ENCODE measurements around the gene CACNA1H. TPM values are rescaled to one million over a fixed set of nuclear protein-coding genes. Genes with fewer than 3 reads are reported as not detected.
"Not testable (repeated sequence)": the region's sequence is repeated elsewhere in the genome, so short reads cannot be mapped to it uniquely, and the experiment has no call there.

CACNA1H gene
- polyA plus RNA-seq, 10 donors: 30.7 to 52.0 (median 36.2) TPM

GRCh38 chr16:1245452-1246020 is 92.6 kb downstream of the CACNA1H start:
- DNase-seq: no peak

- DNase-seq: not testable (repeated sequence)
Measured at GRCh38 chr16:1247903-1248537, 95.1 kb downstream of the CACNA1H start.

GRCh38 chr16:1249031-1249755 is 96.3 kb downstream of the CACNA1H start:
- not testable (repeated sequence) for DNase-seq

- not testable (repeated sequence) for DNase-seq
Measured at GRCh38 chr16:1253701-1254364, 100.9 kb downstream of the CACNA1H start.

GRCh38 chr16:1254821-1255220 is 101.9 kb downstream of the CACNA1H start:
- not testable (repeated sequence) for DNase-seq

GRCh38 chr16:1255276-1256122 is 102.6 kb downstream of the CACNA1H start, which contains the start of gene TPSD1:
TSS of gene TPSD1 (plus strand) at chr16:1256069. CDS start at chr16:1256281, 212 bp downstream.
- not testable (repeated sequence) for DNase-seq

- not testable (repeated sequence) for DNase-seq
Measured at GRCh38 chr16:1256296-1256873, 103.5 kb downstream of the CACNA1H start.

- DNase-seq: no peak
Measured at GRCh38 chr16:1256874-1257322, 104.0 kb downstream of the CACNA1H start.

- no peak for DNase-seq
Measured at GRCh38 chr16:1257561-1258224, 104.8 kb downstream of the CACNA1H start.

GRCh38 chr16:1258225-1258600 is 105.3 kb downstream of the CACNA1H start:
- DNase-seq: no peak

- no peak for DNase-seq
Measured at GRCh38 chr16:1258906-1259759, 106.2 kb downstream of the CACNA1H start.

- no peak for DNase-seq
Measured at GRCh38 chr16:1259760-1260068, 106.8 kb downstream of the CACNA1H start.

GRCh38 chr16:1260101-1260680 is 107.3 kb downstream of the CACNA1H start:
- DNase-seq: no peak

GRCh38 chr16:1261131-1261892 is 108.4 kb downstream of the CACNA1H start:
- no peak for DNase-seq

- DNase-seq: no peak
Measured at GRCh38 chr16:1262210-1262845, 109.4 kb downstream of the CACNA1H start.

- no peak for DNase-seq
Measured at GRCh38 chr16:1262846-1263221, 109.9 kb downstream of the CACNA1H start.

- no peak for DNase-seq
Measured at GRCh38 chr16:1263591-1264344, 110.9 kb downstream of the CACNA1H start.
